HUES6 (cell line): ENCODE results near the gene CCNYL1.

Experiments
- H3K27ac ChIP-seq: 2 replicates; pipeline ENCODE4 v1.7.0; 2013; ENCODE audit warnings: low read depth, mild to moderate bottlenecking, low read length, inconsistent platforms
- H3K27me3 ChIP-seq: 2 replicates; pipeline ENCODE4 v1.6.1; 2013; ENCODE audit warnings: low read length; ENCODE audit not compliant: control insufficient read depth, insufficient read depth
- H3K36me3 ChIP-seq: 2 replicates; pipeline ENCODE4 v1.6.1; 2013; ENCODE audit warnings: low read length; ENCODE audit not compliant: control insufficient read depth, insufficient read depth
- H3K4me1 ChIP-seq: 2 replicates; pipeline ENCODE4 v1.6.1; 2013; ENCODE audit warnings: low read length; ENCODE audit not compliant: control insufficient read depth, insufficient read depth
- H3K4me3 ChIP-seq: 2 replicates; pipeline ENCODE4 v1.5.1; 2013; ENCODE audit warnings: low read depth, low read length
- H3K9ac ChIP-seq: one replicate; pipeline ENCODE4 v1.6.1; 2013; ENCODE audit warnings: mild to moderate bottlenecking, low read length
- H3K9me3 ChIP-seq: 2 replicates; pipeline ENCODE4 v1.6.1; 2013; ENCODE audit warnings: low read depth, low read length; ENCODE audit not compliant: control insufficient read depth, insufficient read depth

The CCNYL1 gene

GRCh38 chr2:207766041-207766551 lies 54.7 kb downstream of the CCNYL1 start:
- Histone ChIP-seq H3K27me3 (peaks cover 38% of the 10 kb centered on the region; the same call in 1 of the 2 replicates), H3K9ac (peak overlapping the region; percentile 94), H3K4me3 (peak overlapping the region; percentile 90), H3K36me3 (peaks cover 60% of the 10 kb centered on the region), H3K4me1 (peaks cover 67% of the 10 kb centered on the region), H3K9me3 (no peaks in the 10 kb centered on the region), H3K27ac (peak overlapping the region; percentile 80; the same call in 1 of the 2 replicates)

DNA sequence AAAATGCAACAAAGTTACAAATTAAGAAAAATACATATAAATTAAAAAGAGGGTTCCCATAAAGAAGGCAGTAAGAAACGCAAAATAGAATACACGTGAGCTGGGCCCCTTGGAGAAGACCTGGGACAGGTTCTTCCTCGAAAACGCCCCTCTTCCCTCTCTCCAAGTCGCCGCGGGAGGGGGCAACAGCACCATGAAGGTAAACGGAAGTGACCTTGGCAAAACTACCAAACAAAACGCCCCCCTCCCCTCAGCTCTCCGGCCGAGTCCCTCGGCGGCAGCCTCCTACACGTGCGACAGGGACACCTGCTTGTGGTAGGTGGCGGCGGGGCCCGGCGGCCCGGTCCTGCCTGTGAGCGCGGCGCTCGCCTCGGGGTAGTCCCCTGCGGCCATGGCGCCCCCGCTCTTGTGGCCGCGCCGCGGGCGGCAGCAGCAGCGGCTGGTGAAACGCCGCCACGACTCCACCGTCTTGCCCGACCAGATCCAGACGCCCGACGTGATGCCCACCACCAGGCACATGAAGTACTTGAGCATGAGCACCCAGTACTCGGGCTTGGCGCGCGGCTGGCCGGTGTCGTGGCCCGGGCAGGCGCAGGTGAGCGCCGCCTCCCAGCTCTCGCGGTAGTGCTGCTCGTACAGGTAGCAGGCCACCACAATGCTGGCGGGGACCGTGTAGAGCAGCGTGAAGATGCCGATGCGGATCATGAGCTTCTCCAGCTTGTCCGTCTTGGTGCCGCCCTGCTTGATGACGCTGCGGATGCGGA lies 55.4 kb downstream of the CCNYL1 start:
- H3K4me1 ChIP-seq = peaks cover 67% of the 10 kb centered on the region
- H3K36me3 ChIP-seq = peaks cover 53% of the 10 kb centered on the region
- peak overlapping the region; percentile 94 for H3K9ac ChIP-seq
- H3K27me3 ChIP-seq = peaks cover 42% of the 10 kb centered on the region; the same call in 1 of the 2 replicates
- H3K9me3 ChIP-seq = no peaks in the 10 kb centered on the region
- H3K4me3 ChIP-seq = peak overlapping the region; percentile 90
- H3K27ac ChIP-seq = peak overlapping the region; percentile 80; the same call in 1 of the 2 replicates

GRCh38 chr2:207767461-207768167 lies 56.2 kb downstream of the CCNYL1 start:
- Histone ChIP-seq H3K27me3 (peaks cover 42% of the 10 kb centered on the region; the same call in 1 of the 2 replicates), H3K9me3 (no peaks in the 10 kb centered on the region), H3K27ac (peak overlapping the region; percentile 80; the same call in 1 of the 2 replicates), H3K9ac (peak overlapping the region; percentile 94), H3K36me3 (peaks cover 46% of the 10 kb centered on the region), H3K4me3 (peak overlapping the region; percentile 90), H3K4me1 (peaks cover 66% of the 10 kb centered on the region)

GRCh38 chr2:207768168-207768865 lies 56.9 kb downstream of the CCNYL1 start:
- H3K9me3 ChIP-seq = no peaks in the 10 kb centered on the region
- peaks cover 66% of the 10 kb centered on the region for H3K4me1 ChIP-seq
- H3K27ac ChIP-seq = peak overlapping the region; percentile 87; the same call in 1 of the 2 replicates
- peaks cover 40% of the 10 kb centered on the region for H3K36me3 ChIP-seq
- H3K4me3 ChIP-seq = peak overlapping the region; percentile 90
- peaks cover 42% of the 10 kb centered on the region; the same call in 1 of the 2 replicates for H3K27me3 ChIP-seq
- peak overlapping the region; percentile 94 for H3K9ac ChIP-seq

GRCh38 chr2:207768866-207769596 lies 57.6 kb downstream of the CCNYL1 start:
- peaks cover 59% of the 10 kb centered on the region for H3K4me1 ChIP-seq
- peak overlapping the region; percentile 87; the same call in 1 of the 2 replicates for H3K27ac ChIP-seq

DNA sequence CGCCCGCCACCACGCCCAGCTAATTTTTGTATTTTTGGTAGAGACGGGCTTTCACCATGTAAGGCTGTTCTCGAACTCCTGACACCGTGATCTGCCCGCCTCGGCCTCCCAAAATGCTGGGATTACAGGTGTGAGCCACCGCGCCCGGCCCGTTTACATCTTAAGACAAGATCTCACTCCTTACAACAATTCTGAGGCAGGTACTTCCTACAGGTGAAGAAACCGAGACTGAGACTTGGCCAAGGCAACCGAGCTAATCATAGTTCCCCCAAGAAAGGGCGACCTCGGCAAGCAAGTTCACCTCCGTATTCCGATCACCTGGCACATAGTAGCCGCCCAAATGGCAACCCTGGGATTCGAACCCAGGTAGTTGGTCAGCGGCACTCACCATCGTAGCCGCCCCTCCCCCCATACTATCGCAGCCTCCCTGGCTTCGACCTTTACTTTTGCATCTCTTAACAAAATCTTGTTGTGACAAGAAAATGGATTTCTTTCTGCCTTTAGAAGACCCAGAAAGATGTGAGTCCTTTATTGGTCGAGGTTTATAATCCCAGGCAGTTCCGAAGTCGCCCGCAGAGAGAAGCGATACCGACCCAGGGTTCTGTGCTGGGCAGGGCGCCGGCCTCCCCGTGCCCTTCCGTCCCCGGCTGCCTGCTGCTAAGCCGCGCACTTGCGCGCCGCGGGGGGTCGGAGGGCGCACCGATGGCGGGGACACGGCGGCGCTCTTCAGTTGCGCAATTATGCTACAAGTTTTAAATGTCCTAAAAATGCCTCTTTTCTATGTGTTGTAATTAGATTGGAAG lies 59.4 kb downstream of the CCNYL1 start:
- H3K27ac ChIP-seq = peak overlapping the region; percentile 59; the same call in 1 of the 2 replicates
- H3K9me3 ChIP-seq = no peaks in the 10 kb centered on the region
- peak overlapping the region; percentile 90 for H3K4me3 ChIP-seq
- H3K27me3 ChIP-seq = peaks cover 42% of the 10 kb centered on the region; the same call in 1 of the 2 replicates
- peak overlapping the region; percentile 81 for H3K9ac ChIP-seq
- H3K4me1 ChIP-seq = peaks cover 47% of the 10 kb centered on the region
- peaks cover 18% of the 10 kb centered on the region for H3K36me3 ChIP-seq

More at GRCh38 chr2:207768866-207769596, 57.6 kb downstream of the CCNYL1 start:
- H3K9ac ChIP-seq = peak overlapping the region; percentile 94
- H3K9me3 ChIP-seq = no peaks in the 10 kb centered on the region
- peaks cover 33% of the 10 kb centered on the region for H3K36me3 ChIP-seq
- peaks cover 42% of the 10 kb centered on the region; the same call in 1 of the 2 replicates for H3K27me3 ChIP-seq
- H3K4me3 ChIP-seq = peak overlapping the region; percentile 90

DNA sequence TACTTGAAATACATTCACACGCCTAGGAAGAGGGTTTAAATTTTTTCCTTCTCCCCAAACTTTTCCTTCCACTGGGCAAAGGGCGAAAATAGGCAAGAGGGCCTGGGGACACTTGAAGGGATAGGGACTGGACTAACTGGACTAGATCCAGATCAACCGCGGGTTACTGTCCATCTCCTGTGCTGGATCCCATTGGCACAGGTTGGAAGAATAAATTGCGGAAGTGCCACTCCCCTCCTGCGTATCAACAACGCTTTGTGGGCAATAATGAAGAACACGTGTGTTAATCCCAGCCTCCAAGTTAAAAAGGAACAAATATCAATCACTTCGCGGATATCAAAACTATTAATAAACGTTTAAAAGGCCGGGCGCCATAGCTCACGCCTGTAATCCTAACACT lies 60.0 kb downstream of the CCNYL1 start:
- H3K9ac ChIP-seq = peak overlapping the region; percentile 81
- peaks cover 46% of the 10 kb centered on the region for H3K4me1 ChIP-seq
- no peaks in the 10 kb centered on the region for H3K9me3 ChIP-seq
- peaks cover 38% of the 10 kb centered on the region; the same call in 1 of the 2 replicates for H3K27me3 ChIP-seq
- H3K36me3 ChIP-seq = peaks cover 17% of the 10 kb centered on the region
- H3K4me3 ChIP-seq = peak overlapping the region; percentile 90
- no peak overlapping the region; the same call in 1 of the 2 replicates for H3K27ac ChIP-seq

GRCh38 chr2:207772081-207772843 lies 60.8 kb downstream of the CCNYL1 start:
- H3K27me3 ChIP-seq = peaks cover 30% of the 10 kb centered on the region; the same call in 1 of the 2 replicates
- peak overlapping the region; percentile 8; the same call in 1 of the 2 replicates for H3K27ac ChIP-seq
- no peak overlapping the region for H3K4me3 ChIP-seq
- H3K36me3 ChIP-seq = peaks cover 9% of the 10 kb centered on the region
- H3K4me1 ChIP-seq = peaks cover 38% of the 10 kb centered on the region
- no peaks in the 10 kb centered on the region for H3K9me3 ChIP-seq
- H3K9ac ChIP-seq = no peak overlapping the region

GRCh38 chr2:207772844-207773205 lies 61.4 kb downstream of the CCNYL1 start:
- no peak overlapping the region for H3K9ac ChIP-seq
- H3K4me1 ChIP-seq = peaks cover 32% of the 10 kb centered on the region
- no peak overlapping the region for H3K4me3 ChIP-seq
- H3K27ac ChIP-seq = peak overlapping the region; percentile 62
- no peaks in the 10 kb centered on the region for H3K9me3 ChIP-seq
- peaks cover 3% of the 10 kb centered on the region for H3K36me3 ChIP-seq
- H3K27me3 ChIP-seq = peaks cover 24% of the 10 kb centered on the region; the same call in 1 of the 2 replicates
